ENCODE measurements around the gene C6orf47. TPM values are rescaled to one million over a fixed set of nuclear protein-coding genes. Genes with fewer than 3 reads are reported as not detected.

The C6orf47 gene
- total and polyA plus RNA-seq, 4 donors, result 2.0 to 10.8 (median 7.4) TPM

DNA sequence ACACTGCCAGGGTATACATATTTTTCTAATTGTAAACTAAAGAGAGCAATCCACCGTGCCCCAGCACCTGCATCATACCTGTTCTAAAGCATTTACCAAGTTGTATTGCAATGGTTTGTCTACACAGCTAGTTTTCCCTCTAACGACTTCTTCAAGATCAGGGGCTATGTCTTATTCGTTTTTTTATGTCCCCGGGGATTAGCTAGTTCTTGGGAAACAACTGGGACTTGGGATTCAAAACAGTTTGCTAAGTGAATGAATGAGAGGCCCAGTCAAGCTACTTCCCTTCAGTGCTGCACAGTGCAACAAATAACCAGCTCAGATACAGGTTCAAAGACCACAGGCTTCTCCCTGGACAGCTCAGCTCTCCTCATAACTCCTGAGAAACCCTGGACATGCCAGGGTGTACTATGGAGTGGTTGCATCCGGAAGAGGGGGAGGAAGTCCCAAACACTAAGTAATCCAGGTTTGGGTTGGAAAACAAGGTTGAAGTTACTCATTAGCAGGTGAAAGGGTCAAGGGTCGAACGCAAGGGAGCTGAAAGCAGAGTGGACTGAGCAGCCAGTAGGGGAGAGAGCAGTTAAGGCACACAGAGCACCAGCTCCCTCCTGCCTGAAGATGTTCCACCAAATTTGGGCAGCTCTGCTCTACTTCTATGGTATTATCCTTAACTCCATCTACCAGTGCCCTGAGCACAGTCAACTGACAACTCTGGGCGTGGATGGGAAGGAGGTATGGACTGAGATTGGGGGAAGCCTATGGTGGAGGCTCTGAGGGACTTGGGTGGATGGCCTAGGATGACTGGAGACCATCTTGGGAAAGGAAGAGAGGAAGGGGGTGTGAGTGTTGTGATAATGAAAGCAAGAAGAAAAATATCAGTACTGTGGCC, 5.0 kb downstream of the C6orf47 start, which contains the start of gene APOM:
APOM (plus strand) TSS at position 546 of the 889 bp plus-strand sequence; CDS start at position 619, 73 bp downstream.
- H3K4me3 ChIP-seq (ENCODE audit: low read depth in 1 of 3, low read length in 3 of 3), result peak within 1 kb of the TSS; percentile 45 to 66 (median 63)
- H3K36me3 ChIP-seq (ENCODE audit: control insufficient read depth in 4 of 4, insufficient read depth in 3 of 4, low read depth in 1 of 4, low read length in 3 of 4), result peaks cover 0 to 6% (median 3%) of the 10 kb centered on the region in 4 donors
- whole genome bisulfite sequencing, result 35% methylated on average over 8 of the region's 8 CpGs
- peak within 1 kb of the TSS; percentile 80 to 86 for H3K27ac ChIP-seq (ENCODE audit: low read depth in 1 of 2, low read length in 2 of 2)
- DNase-seq (ENCODE audit: low spot score), result no peak
- TF ChIP-seq EGR1 (IDR thresholded peaks at IDR 0.05; ENCODE audit: low read depth in 2 of 2), result peak; percentile 39 to 52
- TF ChIP-seq YY1 (IDR thresholded peaks at IDR 0.05), result peak; percentile 33
- TF ChIP-seq, protein P1, sequence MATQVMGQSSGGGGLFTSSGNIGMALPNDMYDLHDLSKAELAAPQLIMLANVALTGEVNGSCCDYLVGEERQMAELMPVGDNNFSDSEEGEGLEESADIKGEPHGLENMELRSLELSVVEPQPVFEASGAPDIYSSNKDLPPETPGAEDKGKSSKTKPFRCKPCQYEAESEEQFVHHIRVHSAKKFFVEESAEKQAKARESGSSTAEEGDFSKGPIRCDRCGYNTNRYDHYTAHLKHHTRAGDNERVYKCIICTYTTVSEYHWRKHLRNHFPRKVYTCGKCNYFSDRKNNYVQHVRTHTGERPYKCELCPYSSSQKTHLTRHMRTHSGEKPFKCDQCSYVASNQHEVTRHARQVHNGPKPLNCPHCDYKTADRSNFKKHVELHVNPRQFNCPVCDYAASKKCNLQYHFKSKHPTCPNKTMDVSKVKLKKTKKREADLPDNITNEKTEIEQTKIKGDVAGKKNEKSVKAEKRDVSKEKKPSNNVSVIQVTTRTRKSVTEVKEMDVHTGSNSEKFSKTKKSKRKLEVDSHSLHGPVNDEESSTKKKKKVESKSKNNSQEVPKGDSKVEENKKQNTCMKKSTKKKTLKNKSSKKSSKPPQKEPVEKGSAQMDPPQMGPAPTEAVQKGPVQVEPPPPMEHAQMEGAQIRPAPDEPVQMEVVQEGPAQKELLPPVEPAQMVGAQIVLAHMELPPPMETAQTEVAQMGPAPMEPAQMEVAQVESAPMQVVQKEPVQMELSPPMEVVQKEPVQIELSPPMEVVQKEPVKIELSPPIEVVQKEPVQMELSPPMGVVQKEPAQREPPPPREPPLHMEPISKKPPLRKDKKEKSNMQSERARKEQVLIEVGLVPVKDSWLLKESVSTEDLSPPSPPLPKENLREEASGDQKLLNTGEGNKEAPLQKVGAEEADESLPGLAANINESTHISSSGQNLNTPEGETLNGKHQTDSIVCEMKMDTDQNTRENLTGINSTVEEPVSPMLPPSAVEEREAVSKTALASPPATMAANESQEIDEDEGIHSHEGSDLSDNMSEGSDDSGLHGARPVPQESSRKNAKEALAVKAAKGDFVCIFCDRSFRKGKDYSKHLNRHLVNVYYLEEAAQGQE (IDR thresholded peaks at IDR 0.05), result peak; percentile 88
- TF ChIP-seq, protein P2, sequence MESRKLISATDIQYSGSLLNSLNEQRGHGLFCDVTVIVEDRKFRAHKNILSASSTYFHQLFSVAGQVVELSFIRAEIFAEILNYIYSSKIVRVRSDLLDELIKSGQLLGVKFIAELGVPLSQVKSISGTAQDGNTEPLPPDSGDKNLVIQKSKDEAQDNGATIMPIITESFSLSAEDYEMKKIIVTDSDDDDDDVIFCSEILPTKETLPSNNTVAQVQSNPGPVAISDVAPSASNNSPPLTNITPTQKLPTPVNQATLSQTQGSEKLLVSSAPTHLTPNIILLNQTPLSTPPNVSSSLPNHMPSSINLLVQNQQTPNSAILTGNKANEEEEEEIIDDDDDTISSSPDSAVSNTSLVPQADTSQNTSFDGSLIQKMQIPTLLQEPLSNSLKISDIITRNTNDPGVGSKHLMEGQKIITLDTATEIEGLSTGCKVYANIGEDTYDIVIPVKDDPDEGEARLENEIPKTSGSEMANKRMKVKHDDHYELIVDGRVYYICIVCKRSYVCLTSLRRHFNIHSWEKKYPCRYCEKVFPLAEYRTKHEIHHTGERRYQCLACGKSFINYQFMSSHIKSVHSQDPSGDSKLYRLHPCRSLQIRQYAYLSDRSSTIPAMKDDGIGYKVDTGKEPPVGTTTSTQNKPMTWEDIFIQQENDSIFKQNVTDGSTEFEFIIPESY (IDR thresholded peaks at IDR 0.05), result peak; percentile 59
- TF ChIP-seq JUND (IDR thresholded peaks at IDR 0.05), result peak; percentile 57 to 58
- TF ChIP-seq, protein P3, sequence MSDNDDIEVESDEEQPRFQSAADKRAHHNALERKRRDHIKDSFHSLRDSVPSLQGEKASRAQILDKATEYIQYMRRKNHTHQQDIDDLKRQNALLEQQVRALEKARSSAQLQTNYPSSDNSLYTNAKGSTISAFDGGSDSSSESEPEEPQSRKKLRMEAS (IDR thresholded peaks at IDR 0.05), result peak; percentile 59
- no peak for TF ChIP-seq FOXA1 (IDR thresholded peaks at IDR 0.05)
- peak; percentile 80 for TF ChIP-seq HNF4G (IDR thresholded peaks at IDR 0.05)
- TF ChIP-seq RXRA (IDR thresholded peaks at IDR 0.05), result peak; percentile 84 to 86
- TF ChIP-seq FOXA2 (IDR thresholded peaks at IDR 0.05), result peak; percentile 70
- peak; percentile 86 for TF ChIP-seq SP1 (IDR thresholded peaks at IDR 0.05)
- peak; percentile 82 for TF ChIP-seq NR2F2 (IDR thresholded peaks at IDR 0.05)
- peak; percentile 64 to 89 for TF ChIP-seq GABPA (IDR thresholded peaks at IDR 0.05 in 1 of 2, conservative IDR thresholded peaks at IDR 0.05 in 1 of 2)
- TF ChIP-seq, protein P4, sequence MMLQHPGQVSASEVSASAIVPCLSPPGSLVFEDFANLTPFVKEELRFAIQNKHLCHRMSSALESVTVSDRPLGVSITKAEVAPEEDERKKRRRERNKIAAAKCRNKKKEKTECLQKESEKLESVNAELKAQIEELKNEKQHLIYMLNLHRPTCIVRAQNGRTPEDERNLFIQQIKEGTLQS (IDR thresholded peaks at IDR 0.05), result no peak
- TF ChIP-seq, protein P5, sequence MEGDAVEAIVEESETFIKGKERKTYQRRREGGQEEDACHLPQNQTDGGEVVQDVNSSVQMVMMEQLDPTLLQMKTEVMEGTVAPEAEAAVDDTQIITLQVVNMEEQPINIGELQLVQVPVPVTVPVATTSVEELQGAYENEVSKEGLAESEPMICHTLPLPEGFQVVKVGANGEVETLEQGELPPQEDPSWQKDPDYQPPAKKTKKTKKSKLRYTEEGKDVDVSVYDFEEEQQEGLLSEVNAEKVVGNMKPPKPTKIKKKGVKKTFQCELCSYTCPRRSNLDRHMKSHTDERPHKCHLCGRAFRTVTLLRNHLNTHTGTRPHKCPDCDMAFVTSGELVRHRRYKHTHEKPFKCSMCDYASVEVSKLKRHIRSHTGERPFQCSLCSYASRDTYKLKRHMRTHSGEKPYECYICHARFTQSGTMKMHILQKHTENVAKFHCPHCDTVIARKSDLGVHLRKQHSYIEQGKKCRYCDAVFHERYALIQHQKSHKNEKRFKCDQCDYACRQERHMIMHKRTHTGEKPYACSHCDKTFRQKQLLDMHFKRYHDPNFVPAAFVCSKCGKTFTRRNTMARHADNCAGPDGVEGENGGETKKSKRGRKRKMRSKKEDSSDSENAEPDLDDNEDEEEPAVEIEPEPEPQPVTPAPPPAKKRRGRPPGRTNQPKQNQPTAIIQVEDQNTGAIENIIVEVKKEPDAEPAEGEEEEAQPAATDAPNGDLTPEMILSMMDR (IDR thresholded peaks at IDR 0.05; ENCODE audit: low read depth, low read length, missing input control), result no peak
- TF ChIP-seq HNF4A (conservative IDR thresholded peaks at IDR 0.05), result peak; percentile 83 to 85
- peak; percentile 98 for TF ChIP-seq TAF1 (conservative IDR thresholded peaks at IDR 0.05)
- TF ChIP-seq RAD21 (IDR thresholded peaks at IDR 0.05), result peak; percentile 19 to 57
- H3K4me1 ChIP-seq (ENCODE audit: control insufficient read depth in 4 of 4, insufficient read depth in 4 of 4, low read length in 3 of 4), result peaks cover 14 to 85% (median 68%) of the 10 kb centered on the region in 4 donors
- no peaks in the 10 kb centered on the region for H3K27me3 ChIP-seq (ENCODE audit: control insufficient read depth in 4 of 4, insufficient read depth in 4 of 4, low read length in 3 of 4)
- H3K9me3 ChIP-seq (ENCODE audit: control insufficient read depth in 4 of 4, low read length in 3 of 4), result no peaks in the 10 kb centered on the region
- H3K9ac ChIP-seq (ENCODE audit: low read depth in 1 of 2, low read length in 2 of 2), result peak within 1 kb of the TSS; percentile 34 to 75

Measured in liver (tissue), 9 donors.